GM21367 (cell line): Measurements from ENCODE around the gene CLIP2.
"Not testable (repeated sequence)": the region's sequence is repeated elsewhere in the genome, so short reads cannot be mapped to it uniquely, and the experiment has no call there.

Experiments used
- ATAC-seq: cut with Tn5 transposase; IDR thresholded peaks from one replicate; pipeline ENCODE4 v1.9.1; 2021; ENCODE audit not compliant: unreplicated experiment

CLIP2 gene

GRCh38 chr7:74428023-74428422 lies 138.8 kb downstream of the CLIP2 start:
- ATAC-seq: no peak

- no peak for ATAC-seq
Observed at GRCh38 chr7:74429153-74429747, 140.0 kb downstream of the CLIP2 start.

DNA sequence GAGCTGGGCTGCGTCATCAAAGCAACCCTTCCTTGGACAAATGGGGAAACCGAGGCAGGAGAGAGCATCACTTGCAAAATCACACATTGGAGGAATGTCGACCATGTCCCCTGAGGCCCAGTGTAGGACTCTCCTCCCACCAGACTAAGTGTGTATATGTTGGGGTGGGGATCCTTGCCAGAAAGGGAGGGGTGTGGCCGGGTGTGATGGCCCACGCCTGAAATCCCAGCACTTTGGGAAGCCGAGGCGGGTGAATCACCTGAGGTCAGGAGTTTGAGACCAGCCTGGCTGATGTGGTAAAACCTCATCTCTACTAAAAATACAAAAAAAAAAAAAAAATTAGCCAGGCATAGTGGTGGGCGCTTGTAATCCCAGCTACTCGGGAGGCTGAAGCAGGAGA lies 141.2 kb downstream of the CLIP2 start:
- ATAC-seq: not testable (repeated sequence)

GRCh38 chr7:74430961-74431466 lies 141.8 kb downstream of the CLIP2 start:
- no peak for ATAC-seq

GRCh38 chr7:74437291-74437571 lies 148.0 kb downstream of the CLIP2 start:
- not testable (repeated sequence) for ATAC-seq

GRCh38 chr7:74438327-74438726 lies 149.1 kb downstream of the CLIP2 start:
- no peak for ATAC-seq

GRCh38 chr7:74439541-74439940 lies 150.3 kb downstream of the CLIP2 start:
- no peak for ATAC-seq

DNA sequence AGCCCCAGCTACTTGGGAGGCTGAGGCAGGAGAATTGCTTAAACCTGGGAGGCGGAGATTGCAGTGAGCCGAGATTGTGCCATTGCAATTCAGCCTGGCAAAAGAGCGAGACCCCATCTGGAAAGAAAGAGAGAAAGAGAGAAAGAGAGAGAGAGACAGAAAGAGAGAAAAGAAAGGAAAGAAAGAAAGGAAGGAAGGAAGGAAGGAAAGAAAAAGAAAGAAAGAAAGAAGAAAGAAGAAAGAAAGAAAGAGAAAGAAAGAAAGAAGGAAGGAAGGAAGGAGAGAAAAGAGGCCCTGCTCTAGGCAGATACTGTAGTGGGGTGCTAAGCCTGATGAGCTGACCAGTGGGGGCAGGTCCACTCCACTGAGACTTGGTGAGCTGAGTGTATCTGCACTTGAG lies 150.9 kb downstream of the CLIP2 start:
- ATAC-seq: not testable (repeated sequence)

DNA sequence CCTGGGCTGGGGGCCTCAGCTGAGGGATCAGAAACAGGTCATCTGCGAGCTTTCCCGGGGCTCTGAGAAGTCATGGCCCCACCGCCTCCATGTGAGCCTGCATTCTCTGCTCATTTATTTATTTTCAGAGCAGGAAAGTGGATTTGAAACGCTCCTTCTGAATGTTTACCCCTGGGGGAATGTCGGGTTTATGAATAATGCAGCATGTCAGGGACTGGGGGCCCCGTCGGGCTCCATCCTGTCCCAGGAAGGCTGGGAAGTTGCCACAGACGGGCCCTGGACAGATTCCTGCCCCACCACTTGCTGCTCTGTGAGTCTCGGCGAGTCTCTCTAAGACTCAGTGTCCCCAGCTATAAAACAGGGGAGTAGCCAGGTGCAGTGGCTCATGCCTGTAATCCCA lies 152.6 kb downstream of the CLIP2 start:
- ATAC-seq: no peak

GRCh38 chr7:74443543-74444247 lies 154.5 kb downstream of the CLIP2 start:
- ATAC-seq: no peak

DNA sequence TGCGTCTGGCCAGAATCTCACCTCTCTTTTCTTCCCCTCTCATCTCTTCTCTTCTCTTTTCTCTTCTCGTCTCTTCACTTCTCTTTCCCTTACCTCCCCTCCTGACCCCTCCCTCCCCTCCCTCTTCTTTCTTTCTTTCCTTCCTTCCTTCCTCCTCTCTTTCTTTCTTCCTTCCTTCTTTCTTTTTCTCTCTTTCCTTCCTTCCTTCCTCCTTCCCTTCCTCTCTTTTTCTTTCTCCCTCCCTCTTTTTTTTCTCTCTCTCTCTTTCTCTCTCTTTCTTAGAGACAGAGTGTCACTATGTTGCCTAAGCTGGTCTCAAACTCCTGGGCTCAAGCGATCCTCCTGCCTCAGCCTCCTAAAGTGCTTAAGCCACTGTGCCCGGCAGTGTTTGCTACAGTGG lies 159.9 kb downstream of the CLIP2 start:
- no peak for ATAC-seq

GRCh38 chr7:74449809-74450397 lies 160.7 kb downstream of the CLIP2 start:
- no peak for ATAC-seq

GRCh38 chr7:74452748-74453321 lies 163.6 kb downstream of the CLIP2 start:
- no peak for ATAC-seq

GRCh38 chr7:74453322-74454011 lies 164.3 kb downstream of the CLIP2 start, which contains the start of gene GTF2IRD1:
Gene GTF2IRD1, plus strand, starts transcription at chr7:74453906. Its CDS starts 54,175 bp downstream, at chr7:74508081.
- ATAC-seq: no peak

DNA sequence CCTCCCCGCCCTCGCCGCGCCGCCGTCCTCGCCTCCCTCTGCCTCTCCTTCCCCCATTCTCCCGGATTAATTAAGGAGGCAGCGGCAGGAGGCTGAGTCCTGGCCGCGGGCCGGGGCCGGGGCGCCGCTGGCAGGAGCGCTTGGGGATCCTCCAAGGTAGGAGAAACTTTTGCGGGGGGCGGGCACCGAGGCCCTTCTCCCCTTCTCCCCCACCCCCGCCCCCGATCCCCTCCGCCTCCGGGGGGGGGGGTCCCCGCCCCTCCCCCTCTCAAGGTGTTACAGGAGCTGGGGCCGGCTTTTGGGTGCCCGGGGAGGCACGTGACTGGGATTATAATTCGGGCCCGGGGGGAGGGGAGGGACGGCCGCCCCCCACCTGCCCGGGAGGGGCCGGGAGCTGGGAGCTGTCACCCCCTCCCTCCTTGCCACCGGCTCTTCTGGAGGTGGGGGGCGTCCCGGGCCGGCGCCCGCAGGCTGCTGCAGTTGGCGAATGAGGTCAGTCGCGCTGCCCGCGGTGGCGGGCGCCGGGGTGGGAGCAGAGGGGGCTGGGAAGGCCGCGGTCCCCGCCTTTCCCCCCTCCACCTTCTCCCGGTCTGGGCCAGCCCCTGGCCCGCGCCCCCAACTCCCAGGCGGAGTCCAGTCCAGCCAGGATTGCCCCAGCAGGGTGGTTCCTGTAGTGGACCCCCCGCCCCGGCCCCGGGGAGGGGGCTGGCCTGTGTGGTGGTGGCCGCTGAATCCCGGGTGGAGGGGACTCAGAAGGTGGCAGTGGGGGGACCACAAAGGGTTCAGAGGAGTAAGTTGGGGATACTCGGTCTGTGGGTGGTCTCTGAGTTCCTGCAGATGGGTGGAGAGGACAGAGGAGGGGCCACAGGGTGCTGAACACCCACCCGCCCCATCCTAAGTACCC lies 165.1 kb downstream of the CLIP2 start:
- no peak for ATAC-seq

DNA sequence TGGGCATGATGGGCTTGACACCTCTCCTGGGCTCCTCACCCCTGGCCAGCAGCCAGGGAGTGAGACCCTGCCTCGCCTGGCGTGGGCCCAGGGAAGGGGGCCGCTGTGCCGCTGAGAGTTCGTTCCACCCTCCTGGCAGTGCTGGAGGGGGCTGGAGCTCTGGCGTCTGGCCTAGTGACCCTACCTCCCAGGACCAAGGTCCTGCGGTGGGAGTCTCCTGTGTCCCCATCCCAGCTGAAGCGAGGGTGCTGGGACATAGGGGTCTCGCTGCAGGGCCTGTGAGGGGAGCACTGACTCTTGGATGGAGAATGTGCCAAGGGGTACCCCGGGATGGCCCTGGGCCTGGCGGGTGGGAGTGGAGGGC lies 165.7 kb downstream of the CLIP2 start:
- no peak for ATAC-seq

- no peak for ATAC-seq
Observed at GRCh38 chr7:74455291-74455804, 166.1 kb downstream of the CLIP2 start.
